GM12864 (cell line): ENCODE measurements around the gene STK38.
"Not testable (repeated sequence)": the region's sequence is repeated elsewhere in the genome, so short reads cannot be mapped to it uniquely, and the experiment has no call there.

Experiments used
- DNase-seq: peaks from one replicate; pipeline ENCODE4 v3.0.0-alpha.2; 2011; ENCODE audit warnings: low read depth
- H3K4me3 ChIP-seq: 2 replicates; pipeline ENCODE4 v1.5.1; 2011; ENCODE audit warnings: mild to moderate bottlenecking, low read depth, low read length, control low read depth
- CTCF ChIP-seq: IDR thresholded peaks from 2 replicates; pipeline ENCODE4 v1.5.1; 2011; ENCODE audit warnings: low read depth, mild to moderate bottlenecking, moderate library complexity, low read length, control low read depth, inconsistent platforms; ENCODE audit errors: missing control alignments

Gene STK38

GRCh38 chr6:36576578-36576977 is 29.3 kb upstream of the STK38 start:
- no peak for DNase-seq
- no peak overlapping the region for H3K4me3 ChIP-seq
- no peak for TF ChIP-seq CTCF

GRCh38 chr6:36574679-36575078 is 27.4 kb upstream of the STK38 start:
- H3K4me3 ChIP-seq = no peak overlapping the region
- no peak for DNase-seq
- no peak for TF ChIP-seq CTCF

GRCh38 chr6:36572353-36573311 is 25.4 kb upstream of the STK38 start:
- H3K4me3 ChIP-seq, DNase-seq: not testable (repeated sequence)

GRCh38 chr6:36571122-36572043 is 24.1 kb upstream of the STK38 start:
- no peak for TF ChIP-seq CTCF
- H3K4me3 ChIP-seq = no peak overlapping the region
- DNase-seq = no peak

GRCh38 chr6:36570264-36570663 is 23.0 kb upstream of the STK38 start:
- DNase-seq = no peak
- no peak overlapping the region for H3K4me3 ChIP-seq
- TF ChIP-seq CTCF = no peak

- H3K4me3 ChIP-seq = no peak overlapping the region
- TF ChIP-seq CTCF = no peak
- DNase-seq = no peak
Measured at GRCh38 chr6:36566418-36566905, 19.2 kb upstream of the STK38 start.

- TF ChIP-seq CTCF = no peak
- no peak overlapping the region for H3K4me3 ChIP-seq
- no peak for DNase-seq
Measured at GRCh38 chr6:36563928-36564284, 16.6 kb upstream of the STK38 start.
